ENCODE measurements around the gene ADCY4.
"Not testable (repeated sequence)": the region's sequence is repeated elsewhere in the genome, so short reads cannot be mapped to it uniquely, and the experiment has no call there.

Gene ADCY4

GRCh38 chr14:24355009-24355408 lies 20.1 kb upstream of the ADCY4 start:
- POLR2A ChIA-PET = no interaction called here
- CTCF ChIA-PET = no interaction called here
- DNase-seq (ENCODE audit: extremely low spot score) = no peak
- no peak for TF ChIP-seq TARDBP (IDR thresholded peaks at IDR 0.05)
- no peak for TF ChIP-seq ELF4 (IDR thresholded peaks at IDR 0.05)
- TF ChIP-seq FOXA1 (IDR thresholded peaks at IDR 0.05) = no peak
- TF ChIP-seq PKNOX1 (IDR thresholded peaks at IDR 0.05) = no peak
- TF ChIP-seq LEF1 (IDR thresholded peaks at IDR 0.05; ENCODE audit: borderline replicate concordance) = no peak
- no peak for TF ChIP-seq NFRKB (IDR thresholded peaks at IDR 0.05)
- no peak for TF ChIP-seq ARNT (IDR thresholded peaks at IDR 0.05)
- TF ChIP-seq L3MBTL2 (conservative IDR thresholded peaks at IDR 0.05) = no peak
- TF ChIP-seq CTBP1 (IDR thresholded peaks at IDR 0.05; ENCODE audit: borderline replicate concordance) = no peak
- TF ChIP-seq HDGF (IDR thresholded peaks at IDR 0.05; ENCODE audit: borderline replicate concordance) = no peak
- TF ChIP-seq BHLHE40 (IDR thresholded peaks at IDR 0.05; ENCODE audit: borderline replicate concordance) = no peak
- no peak for TF ChIP-seq FOXK2 (IDR thresholded peaks at IDR 0.05)
- no peak for TF ChIP-seq ZNF384 (IDR thresholded peaks at IDR 0.05)
- TF ChIP-seq SUZ12 (IDR thresholded peaks at IDR 0.05) = no peak
- TF ChIP-seq SP1 (IDR thresholded peaks at IDR 0.05) = no peak
- no peak for TF ChIP-seq FOXM1 (IDR thresholded peaks at IDR 0.05; ENCODE audit: borderline replicate concordance)

DNA sequence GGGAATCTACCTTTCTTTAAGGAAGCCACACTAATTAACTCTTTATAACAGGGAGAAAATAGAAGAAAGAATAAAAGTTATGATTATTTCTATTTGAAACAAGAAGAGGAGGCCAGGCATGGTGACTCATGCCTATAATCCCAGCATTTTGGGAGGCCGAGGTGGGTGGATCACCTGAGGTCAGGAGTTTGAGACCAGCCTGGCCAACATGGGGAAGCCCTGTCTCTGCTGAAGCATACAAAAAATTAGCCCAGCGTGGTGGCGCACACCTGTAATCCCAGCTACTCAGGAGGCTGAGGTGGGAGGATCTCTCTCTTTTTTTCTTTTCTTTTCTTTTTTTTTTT lies 19.6 kb upstream of the ADCY4 start:
- POLR2A ChIA-PET, CTCF ChIA-PET: not testable (repeated sequence)

GRCh38 chr14:24353559-24354481 lies 18.9 kb upstream of the ADCY4 start:
- no peak for TF ChIP-seq HDGF (IDR thresholded peaks at IDR 0.05; ENCODE audit: borderline replicate concordance)
- no peak for TF ChIP-seq TARDBP (IDR thresholded peaks at IDR 0.05)
- TF ChIP-seq BHLHE40 (IDR thresholded peaks at IDR 0.05; ENCODE audit: borderline replicate concordance) = no peak
- no peak for TF ChIP-seq FOXA1 (IDR thresholded peaks at IDR 0.05)
- TF ChIP-seq NFRKB (IDR thresholded peaks at IDR 0.05) = no peak
- TF ChIP-seq FOXM1 (IDR thresholded peaks at IDR 0.05; ENCODE audit: borderline replicate concordance) = no peak
- no peak for TF ChIP-seq FOXK2 (IDR thresholded peaks at IDR 0.05)
- TF ChIP-seq LEF1 (IDR thresholded peaks at IDR 0.05; ENCODE audit: borderline replicate concordance) = no peak
- no peak for TF ChIP-seq ARNT (IDR thresholded peaks at IDR 0.05)
- TF ChIP-seq ZNF384 (IDR thresholded peaks at IDR 0.05) = no peak
- TF ChIP-seq ELF4 (IDR thresholded peaks at IDR 0.05) = no peak
- TF ChIP-seq SP1 (IDR thresholded peaks at IDR 0.05) = no peak
- TF ChIP-seq CTBP1 (IDR thresholded peaks at IDR 0.05; ENCODE audit: borderline replicate concordance) = no peak
- no peak for TF ChIP-seq SUZ12 (IDR thresholded peaks at IDR 0.05)
- ChIA-PET POLR2A (no interaction called here), CTCF (no interaction called here)
- DNase-seq (ENCODE audit: extremely low spot score) = no peak

More for the DNA sequence above, 19.6 kb upstream of the ADCY4 start:
- not testable (repeated sequence) for DNase-seq (ENCODE audit: extremely low spot score)

GRCh38 chr14:24351517-24351916 lies 16.6 kb upstream of the ADCY4 start:
- ChIA-PET CTCF (interaction anchor here (0.7 to 2.0 kb wide), 6 partner anchors 11 to 80 kb away, joined by 3 to 13 read pairs (median 6); no protein-coding TSS in a partner anchor), POLR2A (interaction anchor here (0.8 to 2.2 kb wide), 3 partner anchors 11 to 91 kb away, joined by 3 to 13 read pairs (median 7); partner anchors contain the start of genes CBLN3, KHNYN, RIPK3 and SDR39U1)
- DNase-seq (ENCODE audit: extremely low spot score) = no peak
- TF ChIP-seq CTBP1 (IDR thresholded peaks at IDR 0.05; ENCODE audit: borderline replicate concordance) (no peak), BHLHE40 (IDR thresholded peaks at IDR 0.05; ENCODE audit: borderline replicate concordance) (no peak), ZNF384 (IDR thresholded peaks at IDR 0.05) (no peak), ELF4 (IDR thresholded peaks at IDR 0.05) (no peak), L3MBTL2 (conservative IDR thresholded peaks at IDR 0.05) (no peak), HDGF (IDR thresholded peaks at IDR 0.05; ENCODE audit: borderline replicate concordance) (no peak), FOXK2 (IDR thresholded peaks at IDR 0.05) (no peak), TARDBP (IDR thresholded peaks at IDR 0.05) (no peak), PKNOX1 (IDR thresholded peaks at IDR 0.05) (no peak), LEF1 (IDR thresholded peaks at IDR 0.05; ENCODE audit: borderline replicate concordance) (no peak)

DNA sequence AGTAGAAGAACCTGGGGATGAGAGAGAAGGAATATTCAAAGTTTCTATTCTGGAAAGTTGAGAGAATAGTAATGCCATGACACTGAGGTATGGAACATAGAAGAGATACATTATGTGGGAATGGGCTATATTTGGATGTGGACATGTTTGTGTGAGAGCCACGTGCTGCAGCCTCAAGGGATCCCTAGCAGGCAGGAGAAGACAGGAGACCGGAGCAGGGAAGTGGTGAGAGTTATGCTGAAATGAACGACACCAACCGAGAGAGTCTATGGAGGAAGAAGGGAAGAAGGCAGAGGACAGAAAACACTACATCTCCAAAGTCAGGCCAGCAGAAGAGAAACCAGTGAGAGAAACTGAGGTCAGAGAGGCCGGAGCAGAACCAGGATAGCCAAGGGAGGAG lies 14.9 kb upstream of the ADCY4 start:
- ChIA-PET POLR2A (interaction anchor here (0.7 kb wide), 1 partner anchor 234 kb away, joined by 3 read pairs; no protein-coding TSS in a partner anchor), CTCF (interaction anchor here (1.5 kb wide), 1 partner anchor 16 kb away, joined by 4 read pairs; no protein-coding TSS in a partner anchor)
- TF ChIP-seq CTBP1 (IDR thresholded peaks at IDR 0.05; ENCODE audit: borderline replicate concordance) = no peak
- TF ChIP-seq FOXM1 (IDR thresholded peaks at IDR 0.05; ENCODE audit: borderline replicate concordance) = no peak
- TF ChIP-seq NFRKB (IDR thresholded peaks at IDR 0.05) = no peak
- no peak for TF ChIP-seq BHLHE40 (IDR thresholded peaks at IDR 0.05; ENCODE audit: borderline replicate concordance)
- TF ChIP-seq FOXK2 (IDR thresholded peaks at IDR 0.05) = no peak
- no peak for TF ChIP-seq ELF4 (IDR thresholded peaks at IDR 0.05)
- no peak for TF ChIP-seq PKNOX1 (IDR thresholded peaks at IDR 0.05)
- TF ChIP-seq SP1 (IDR thresholded peaks at IDR 0.05) = no peak
- TF ChIP-seq LEF1 (IDR thresholded peaks at IDR 0.05; ENCODE audit: borderline replicate concordance) = no peak
- no peak for TF ChIP-seq ZNF384 (IDR thresholded peaks at IDR 0.05)
- no peak for TF ChIP-seq L3MBTL2 (conservative IDR thresholded peaks at IDR 0.05)
- no peak for TF ChIP-seq FOXA1 (IDR thresholded peaks at IDR 0.05)
- TF ChIP-seq SUZ12 (IDR thresholded peaks at IDR 0.05) = no peak
- DNase-seq (ENCODE audit: extremely low spot score) = no peak

- ChIA-PET POLR2A (no interaction called here), CTCF (interaction anchor here (0.7 to 3.7 kb wide), 3 partner anchors 38 to 268 kb away, joined by 3 to 17 read pairs (median 6); no protein-coding TSS in a partner anchor)
- no peak for TF ChIP-seq LEF1 (IDR thresholded peaks at IDR 0.05; ENCODE audit: borderline replicate concordance)
- TF ChIP-seq ELF4 (IDR thresholded peaks at IDR 0.05) = no peak
- TF ChIP-seq TARDBP (IDR thresholded peaks at IDR 0.05) = no peak
- TF ChIP-seq HDGF (IDR thresholded peaks at IDR 0.05; ENCODE audit: borderline replicate concordance) = no peak
- no peak for TF ChIP-seq CTBP1 (IDR thresholded peaks at IDR 0.05; ENCODE audit: borderline replicate concordance)
- no peak for TF ChIP-seq FOXM1 (IDR thresholded peaks at IDR 0.05; ENCODE audit: borderline replicate concordance)
- TF ChIP-seq BHLHE40 (IDR thresholded peaks at IDR 0.05; ENCODE audit: borderline replicate concordance) = no peak
- no peak for TF ChIP-seq FOXK2 (IDR thresholded peaks at IDR 0.05)
- no peak for TF ChIP-seq PKNOX1 (IDR thresholded peaks at IDR 0.05)
- TF ChIP-seq L3MBTL2 (conservative IDR thresholded peaks at IDR 0.05) = no peak
- TF ChIP-seq SUZ12 (IDR thresholded peaks at IDR 0.05) = no peak
- TF ChIP-seq FOXA1 (IDR thresholded peaks at IDR 0.05) = no peak
- no peak for TF ChIP-seq ARNT (IDR thresholded peaks at IDR 0.05)
- no peak for TF ChIP-seq NFRKB (IDR thresholded peaks at IDR 0.05)
- no peak for TF ChIP-seq SP1 (IDR thresholded peaks at IDR 0.05)
Measured at GRCh38 chr14:24348186-24348585, 13.3 kb upstream of the ADCY4 start.

More at GRCh38 chr14:24348186-24348585, 13.3 kb upstream of the ADCY4 start:
- no peak for DNase-seq (ENCODE audit: extremely low spot score)

All from HEK293T (cell line).